ENCODE measurements around the gene FLOT1. TPM values are rescaled to one million over a fixed set of nuclear protein-coding genes. Genes with fewer than 3 reads are reported as not detected.
A peak's percentile ranks its signal among the peaks of the same experiment; 100 is the strongest.
"Not testable (repeated sequence)": the region's sequence is repeated elsewhere in the genome, so short reads cannot be mapped to it uniquely, and the experiment has no call there.

The FLOT1 gene
- total RNA-seq, 1 experiment from 2014 or later: 176 TPM

DNA sequence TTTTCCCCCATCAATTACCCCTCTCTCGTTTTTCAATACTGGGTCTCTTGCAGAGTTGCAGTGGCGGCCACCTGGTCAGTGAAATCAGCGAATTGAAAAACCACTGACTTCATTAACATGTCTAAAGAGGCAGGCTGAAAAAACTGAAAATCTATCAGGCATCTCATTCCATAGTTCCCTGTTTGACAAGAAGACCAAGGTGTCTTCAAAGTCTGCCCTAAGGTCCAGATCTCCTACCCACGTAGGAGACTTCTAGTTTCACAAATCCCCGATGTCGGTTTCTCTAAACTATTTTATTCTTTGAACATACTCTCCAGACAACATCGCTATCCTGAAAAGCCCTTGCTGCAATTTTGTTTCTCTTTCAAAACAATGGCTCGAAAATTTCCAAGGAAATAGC, 23.1 kb downstream of the FLOT1 start:
- Histone ChIP-seq H3K27ac (ENCODE audit: low read length) (peak overlapping the region; percentile 97), H3K4me3 (ENCODE audit: low read depth in 2 of 2, low read length in 2 of 2) (peak overlapping the region; percentile 84 to 100), H3K4me1 (ENCODE audit: control insufficient read depth, insufficient read depth, low read length) (peaks cover 28% of the 10 kb centered on the region), H3K9me3 (ENCODE audit: control insufficient read depth, insufficient read depth, low read depth, low read length) (no peaks in the 10 kb centered on the region), H3K27me3 (ENCODE audit: control insufficient read depth, insufficient read depth, low read length) (no peaks in the 10 kb centered on the region), H3K36me3 (ENCODE audit: control insufficient read depth, insufficient read depth, low read length) (peaks cover 26% of the 10 kb centered on the region)
- ChIA-PET CTCF (no interaction called here), POLR2A (interaction anchor here (0.6 to 0.7 kb wide), 2 partner anchors 63 to 1016 kb away, joined by 7 to 9 read pairs; no protein-coding TSS in a partner anchor)
- DNase-seq (ENCODE audit: low read depth, low spot score) (no peak), ATAC-seq (no peak)
- BruUV-seq (replicated peaks): no TSS peak
- intact Hi-C loops (cut with micrococcal nuclease; ENCODE audit: unreplicated experiment): no loop called here
- TF ChIP-seq, protein P1, sequence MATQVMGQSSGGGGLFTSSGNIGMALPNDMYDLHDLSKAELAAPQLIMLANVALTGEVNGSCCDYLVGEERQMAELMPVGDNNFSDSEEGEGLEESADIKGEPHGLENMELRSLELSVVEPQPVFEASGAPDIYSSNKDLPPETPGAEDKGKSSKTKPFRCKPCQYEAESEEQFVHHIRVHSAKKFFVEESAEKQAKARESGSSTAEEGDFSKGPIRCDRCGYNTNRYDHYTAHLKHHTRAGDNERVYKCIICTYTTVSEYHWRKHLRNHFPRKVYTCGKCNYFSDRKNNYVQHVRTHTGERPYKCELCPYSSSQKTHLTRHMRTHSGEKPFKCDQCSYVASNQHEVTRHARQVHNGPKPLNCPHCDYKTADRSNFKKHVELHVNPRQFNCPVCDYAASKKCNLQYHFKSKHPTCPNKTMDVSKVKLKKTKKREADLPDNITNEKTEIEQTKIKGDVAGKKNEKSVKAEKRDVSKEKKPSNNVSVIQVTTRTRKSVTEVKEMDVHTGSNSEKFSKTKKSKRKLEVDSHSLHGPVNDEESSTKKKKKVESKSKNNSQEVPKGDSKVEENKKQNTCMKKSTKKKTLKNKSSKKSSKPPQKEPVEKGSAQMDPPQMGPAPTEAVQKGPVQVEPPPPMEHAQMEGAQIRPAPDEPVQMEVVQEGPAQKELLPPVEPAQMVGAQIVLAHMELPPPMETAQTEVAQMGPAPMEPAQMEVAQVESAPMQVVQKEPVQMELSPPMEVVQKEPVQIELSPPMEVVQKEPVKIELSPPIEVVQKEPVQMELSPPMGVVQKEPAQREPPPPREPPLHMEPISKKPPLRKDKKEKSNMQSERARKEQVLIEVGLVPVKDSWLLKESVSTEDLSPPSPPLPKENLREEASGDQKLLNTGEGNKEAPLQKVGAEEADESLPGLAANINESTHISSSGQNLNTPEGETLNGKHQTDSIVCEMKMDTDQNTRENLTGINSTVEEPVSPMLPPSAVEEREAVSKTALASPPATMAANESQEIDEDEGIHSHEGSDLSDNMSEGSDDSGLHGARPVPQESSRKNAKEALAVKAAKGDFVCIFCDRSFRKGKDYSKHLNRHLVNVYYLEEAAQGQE (IDR thresholded peaks at IDR 0.05; ENCODE audit: insufficient read depth in 1 of 2, low read depth in 2 of 2, low read length in 1 of 2): no peak
- TF ChIP-seq TCF7L2 (IDR thresholded peaks at IDR 0.05; ENCODE audit: low read depth, low read length) (no peak), SIN3A (IDR thresholded peaks at IDR 0.05; ENCODE audit: borderline replicate concordance, insufficient read depth, low read depth, low read length) (no peak), POLR2AphosphoS5 (IDR thresholded peaks at IDR 0.05; ENCODE audit: low read depth, low read length) (no peak; the same call in 1 of the 2 replicates)
- TF ChIP-seq, protein P2, sequence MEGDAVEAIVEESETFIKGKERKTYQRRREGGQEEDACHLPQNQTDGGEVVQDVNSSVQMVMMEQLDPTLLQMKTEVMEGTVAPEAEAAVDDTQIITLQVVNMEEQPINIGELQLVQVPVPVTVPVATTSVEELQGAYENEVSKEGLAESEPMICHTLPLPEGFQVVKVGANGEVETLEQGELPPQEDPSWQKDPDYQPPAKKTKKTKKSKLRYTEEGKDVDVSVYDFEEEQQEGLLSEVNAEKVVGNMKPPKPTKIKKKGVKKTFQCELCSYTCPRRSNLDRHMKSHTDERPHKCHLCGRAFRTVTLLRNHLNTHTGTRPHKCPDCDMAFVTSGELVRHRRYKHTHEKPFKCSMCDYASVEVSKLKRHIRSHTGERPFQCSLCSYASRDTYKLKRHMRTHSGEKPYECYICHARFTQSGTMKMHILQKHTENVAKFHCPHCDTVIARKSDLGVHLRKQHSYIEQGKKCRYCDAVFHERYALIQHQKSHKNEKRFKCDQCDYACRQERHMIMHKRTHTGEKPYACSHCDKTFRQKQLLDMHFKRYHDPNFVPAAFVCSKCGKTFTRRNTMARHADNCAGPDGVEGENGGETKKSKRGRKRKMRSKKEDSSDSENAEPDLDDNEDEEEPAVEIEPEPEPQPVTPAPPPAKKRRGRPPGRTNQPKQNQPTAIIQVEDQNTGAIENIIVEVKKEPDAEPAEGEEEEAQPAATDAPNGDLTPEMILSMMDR (IDR thresholded peaks at IDR 0.05): no peak
- in situ Hi-C loops (cut with HindIII; ENCODE audit: low pct_unique_long_range_greater_than_20kb, low sequenced_read_pairs): no loop called here

DNA sequence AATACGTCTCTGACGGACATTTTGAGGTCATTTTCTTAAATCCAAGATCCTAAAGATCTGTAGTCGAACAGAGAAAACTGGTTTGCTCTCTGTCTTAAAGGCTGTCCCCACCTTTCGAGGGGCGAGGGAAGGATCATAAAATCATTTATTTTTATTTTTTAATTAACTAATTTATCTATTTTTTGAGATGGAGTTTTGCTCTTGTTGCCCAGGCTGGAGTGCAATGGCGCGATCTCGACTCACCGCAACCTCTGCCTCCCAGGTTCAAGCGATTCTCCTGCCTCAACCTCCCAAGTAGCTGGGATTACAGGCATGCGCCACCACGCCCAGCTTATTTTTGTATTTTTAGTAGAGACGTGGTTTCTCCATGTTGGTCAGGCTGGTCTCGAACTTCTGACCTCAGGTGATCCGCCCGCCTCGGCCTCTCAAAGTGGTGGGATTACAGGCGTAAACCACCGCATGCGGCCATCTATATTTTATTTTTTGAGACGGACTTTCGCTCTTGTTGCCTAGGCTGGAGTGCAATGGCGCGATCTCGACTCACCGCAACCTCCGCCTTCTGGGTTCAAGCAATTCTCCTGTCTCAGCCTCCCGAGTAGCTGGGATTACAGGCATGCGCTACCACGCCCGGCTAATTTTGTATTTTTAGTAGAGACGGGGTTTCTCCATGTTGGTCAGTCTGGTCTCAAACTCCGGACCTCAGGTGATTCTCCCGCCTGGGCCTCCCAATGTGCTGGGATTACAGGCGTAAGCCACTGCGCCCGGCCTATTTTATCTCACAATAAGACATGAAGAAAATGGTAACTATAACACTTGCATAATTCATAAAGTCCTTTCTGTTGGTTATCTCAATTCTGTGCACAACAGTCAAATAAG, 24.4 kb downstream of the FLOT1 start:
- ATAC-seq; H3K9me3 ChIP-seq (ENCODE audit: control insufficient read depth, insufficient read depth, low read depth, low read length); DNase-seq (ENCODE audit: low read depth, low spot score); in situ Hi-C loops (cut with HindIII; ENCODE audit: low pct_unique_long_range_greater_than_20kb, low sequenced_read_pairs); H3K27me3 ChIP-seq (ENCODE audit: control insufficient read depth, insufficient read depth, low read length); intact Hi-C loops (cut with micrococcal nuclease; ENCODE audit: unreplicated experiment): not testable (repeated sequence)
- H3K36me3 ChIP-seq (ENCODE audit: control insufficient read depth, insufficient read depth, low read length): peaks cover 20% of the 10 kb centered on the region
- peaks cover 20% of the 10 kb centered on the region for H3K4me1 ChIP-seq (ENCODE audit: control insufficient read depth, insufficient read depth, low read length)
- H3K27ac ChIP-seq (ENCODE audit: low read length): peak overlapping the region; percentile 97
- TSS peak; percentile 15 for BruUV-seq (replicated peaks)
- peak overlapping the region; percentile 69 to 84 for H3K4me3 ChIP-seq (ENCODE audit: low read depth in 2 of 2, low read length in 2 of 2)
- POLR2A ChIA-PET: interaction anchor here (0.6 kb wide), 1 partner anchor 29 kb away, joined by 5 read pairs; no protein-coding TSS in a partner anchor
- CTCF ChIA-PET: interaction anchor here (0.6 to 0.7 kb wide), 2 partner anchors 83 to 1024 kb away, joined by 3 to 8 read pairs; no protein-coding TSS in a partner anchor

Data from Panc1 (cell line).